ENCODE results near the gene GMDS. TPM values are rescaled to one million over a fixed set of nuclear protein-coding genes. Genes with fewer than 3 reads are reported as not detected.

The GMDS gene
- total and polyA plus RNA-seq, 2 donors (not counting 1 experiment from before 2014, with no cell fraction given): 12.7 to 34.5 TPM

DNA sequence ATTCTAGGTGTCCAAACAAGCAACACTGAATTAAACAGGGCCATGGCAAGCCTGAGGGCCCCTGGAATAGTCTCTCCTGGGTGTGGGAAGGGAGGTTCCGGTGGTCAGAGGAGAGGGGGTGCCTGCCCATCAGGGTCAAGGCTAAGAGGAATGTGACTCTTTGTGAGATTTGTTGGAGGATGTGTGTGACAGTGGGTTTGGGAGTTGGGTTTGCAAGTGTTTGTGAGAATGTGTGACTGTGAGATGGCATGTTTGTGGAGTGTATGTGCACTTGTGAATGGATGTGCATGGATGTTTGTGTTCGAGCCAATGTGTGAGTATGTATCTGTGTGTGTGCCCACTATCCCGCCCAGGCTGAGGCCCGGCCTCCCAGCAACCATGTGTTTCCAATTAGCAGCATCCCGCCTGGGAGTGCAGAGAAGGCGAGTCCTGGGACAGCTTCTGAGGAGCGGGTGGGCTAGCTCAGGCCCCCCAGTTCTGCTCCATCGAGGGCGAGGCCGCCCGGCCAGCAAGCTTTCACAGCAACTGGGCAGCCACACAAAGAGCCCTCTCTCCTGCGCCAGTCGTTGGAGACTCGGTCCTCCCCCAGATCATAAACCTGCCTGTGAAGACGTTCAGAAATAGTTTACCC is 623.1 kb downstream of the GMDS start:
- no peak for DNase-seq (ENCODE audit: low read depth in 2 of 2)
- Histone ChIP-seq H3K4me2 (ENCODE audit: extremely low read depth, insufficient read depth, low read length) (no peak overlapping the region), H3K9me3 (ENCODE audit: control insufficient read depth, insufficient read depth, low read depth, low read length) (no peaks in the 10 kb centered on the region), H3K9ac (ENCODE audit: insufficient read depth, low read length) (no peak overlapping the region), H3K36me3 (ENCODE audit: control insufficient read depth, insufficient read depth, low read length) (no peaks in the 10 kb centered on the region), H3K27ac (ENCODE audit: insufficient read depth, low read length) (no peak overlapping the region), H3K4me1 (ENCODE audit: control insufficient read depth, extremely low read depth, insufficient read depth, low read length) (no peaks in the 10 kb centered on the region), H3K79me2 (ENCODE audit: control insufficient read depth, insufficient read depth, low read length) (no peaks in the 10 kb centered on the region), H3K4me3 (replicated peaks in 1 of 4; ENCODE audit: control extremely low read depth in 1 of 4, insufficient read depth in 1 of 4, low read depth in 3 of 4, low read length in 4 of 4) (no peak overlapping the region), H4K20me1 (ENCODE audit: control insufficient read depth, extremely low read depth, insufficient read depth, low read length) (no peaks in the 10 kb centered on the region), H2AFZ (ENCODE audit: low read length) (no peak overlapping the region), H3K27me3 (ENCODE audit: control insufficient read depth, insufficient read depth, low read length) (peaks cover 19% of the 10 kb centered on the region)
- TF ChIP-seq, protein P1, sequence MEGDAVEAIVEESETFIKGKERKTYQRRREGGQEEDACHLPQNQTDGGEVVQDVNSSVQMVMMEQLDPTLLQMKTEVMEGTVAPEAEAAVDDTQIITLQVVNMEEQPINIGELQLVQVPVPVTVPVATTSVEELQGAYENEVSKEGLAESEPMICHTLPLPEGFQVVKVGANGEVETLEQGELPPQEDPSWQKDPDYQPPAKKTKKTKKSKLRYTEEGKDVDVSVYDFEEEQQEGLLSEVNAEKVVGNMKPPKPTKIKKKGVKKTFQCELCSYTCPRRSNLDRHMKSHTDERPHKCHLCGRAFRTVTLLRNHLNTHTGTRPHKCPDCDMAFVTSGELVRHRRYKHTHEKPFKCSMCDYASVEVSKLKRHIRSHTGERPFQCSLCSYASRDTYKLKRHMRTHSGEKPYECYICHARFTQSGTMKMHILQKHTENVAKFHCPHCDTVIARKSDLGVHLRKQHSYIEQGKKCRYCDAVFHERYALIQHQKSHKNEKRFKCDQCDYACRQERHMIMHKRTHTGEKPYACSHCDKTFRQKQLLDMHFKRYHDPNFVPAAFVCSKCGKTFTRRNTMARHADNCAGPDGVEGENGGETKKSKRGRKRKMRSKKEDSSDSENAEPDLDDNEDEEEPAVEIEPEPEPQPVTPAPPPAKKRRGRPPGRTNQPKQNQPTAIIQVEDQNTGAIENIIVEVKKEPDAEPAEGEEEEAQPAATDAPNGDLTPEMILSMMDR (conservative IDR thresholded peaks at IDR 0.05 in 1 of 2, IDR thresholded peaks at IDR 0.05 in 1 of 2; ENCODE audit: low read depth in 1 of 2, low read length in 2 of 2): no peak
- no peak for TF ChIP-seq EZH2 (IDR thresholded peaks at IDR 0.05; ENCODE audit: low read length, missing control alignments)

DNA sequence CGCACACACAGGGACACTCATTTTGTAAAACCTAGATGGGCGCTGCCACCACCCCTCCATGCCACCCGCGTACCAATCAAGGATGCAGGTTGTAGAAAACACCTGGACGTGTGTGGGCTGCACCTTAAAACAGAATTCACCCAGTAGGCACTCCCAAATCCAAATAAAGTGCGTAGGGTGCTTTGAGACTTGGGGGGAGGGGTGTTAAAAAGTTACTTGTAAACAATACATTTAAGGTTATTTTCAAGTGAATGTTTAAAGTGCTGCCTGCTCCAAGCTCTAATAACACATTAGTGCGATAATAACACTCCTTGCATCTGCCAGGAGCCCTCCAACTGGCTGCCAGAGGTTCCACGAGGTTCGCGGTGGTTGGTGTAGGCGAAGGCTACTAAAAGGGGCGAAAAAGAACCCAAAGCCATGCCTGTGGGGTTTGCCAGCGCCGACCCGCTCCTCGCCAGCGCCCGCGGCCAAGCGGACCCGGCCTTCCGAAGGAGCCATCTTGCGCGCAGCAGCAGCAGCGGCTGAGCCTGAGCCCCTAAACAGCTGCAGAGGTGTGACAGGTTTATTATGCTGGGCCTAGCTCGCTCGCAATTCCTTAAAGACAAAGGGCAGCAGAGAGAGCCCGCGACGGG is 624.2 kb downstream of the GMDS start:
- Histone ChIP-seq H4K20me1 (ENCODE audit: control insufficient read depth, extremely low read depth, insufficient read depth, low read length) (no peaks in the 10 kb centered on the region), H3K79me2 (ENCODE audit: control insufficient read depth, insufficient read depth, low read length) (no peaks in the 10 kb centered on the region), H3K36me3 (ENCODE audit: control insufficient read depth, insufficient read depth, low read length) (no peaks in the 10 kb centered on the region), H3K9me3 (ENCODE audit: control insufficient read depth, insufficient read depth, low read depth, low read length) (no peaks in the 10 kb centered on the region), H3K4me1 (ENCODE audit: control insufficient read depth, extremely low read depth, insufficient read depth, low read length) (no peaks in the 10 kb centered on the region), H3K4me2 (ENCODE audit: extremely low read depth, insufficient read depth, low read length) (no peak overlapping the region), H2AFZ (ENCODE audit: low read length) (no peak overlapping the region), H3K9ac (ENCODE audit: insufficient read depth, low read length) (no peak overlapping the region), H3K27ac (ENCODE audit: insufficient read depth, low read length) (no peak overlapping the region), H3K27me3 (ENCODE audit: control insufficient read depth, insufficient read depth, low read length) (peaks cover 9% of the 10 kb centered on the region), H3K4me3 (replicated peaks in 1 of 4; ENCODE audit: control extremely low read depth in 1 of 4, insufficient read depth in 1 of 4, low read depth in 3 of 4, low read length in 4 of 4) (no peak overlapping the region)
- TF ChIP-seq, protein P1 (conservative IDR thresholded peaks at IDR 0.05 in 1 of 2, IDR thresholded peaks at IDR 0.05 in 1 of 2; ENCODE audit: low read depth in 1 of 2, low read length in 2 of 2): no peak
- TF ChIP-seq EZH2 (IDR thresholded peaks at IDR 0.05; ENCODE audit: low read length, missing control alignments): no peak
- no peak for DNase-seq (ENCODE audit: low read depth in 2 of 2)

DNA sequence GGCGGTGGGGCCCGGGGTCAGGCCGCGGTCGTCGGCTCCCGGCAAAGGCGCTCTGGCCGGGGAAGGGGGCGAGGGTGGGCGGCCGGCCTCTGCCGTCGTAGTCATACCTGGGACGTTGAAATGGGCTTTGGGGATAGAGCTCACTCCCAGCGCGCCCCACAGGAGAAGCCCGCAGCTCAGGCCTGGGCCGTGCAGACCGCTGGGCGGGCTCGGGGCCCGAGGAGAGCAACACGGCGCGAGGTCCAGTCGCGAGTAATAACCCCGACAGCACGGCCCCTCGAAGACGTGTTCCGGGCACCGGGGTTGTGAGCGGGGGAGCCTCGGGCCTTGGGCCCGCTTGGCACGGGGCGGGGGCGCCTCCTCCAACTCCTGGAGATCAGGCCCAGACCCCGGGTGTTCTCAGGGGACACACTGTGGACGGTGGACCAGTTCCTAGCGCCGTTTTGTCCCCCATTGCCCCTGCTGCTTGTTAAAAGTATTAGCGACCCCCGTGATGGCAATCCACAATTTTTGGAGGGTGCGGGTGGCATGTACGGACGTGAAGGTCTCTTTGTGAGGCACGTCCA is 624.8 kb downstream of the GMDS start:
- Histone ChIP-seq H3K27ac (ENCODE audit: insufficient read depth, low read length) (no peak overlapping the region), H3K79me2 (ENCODE audit: control insufficient read depth, insufficient read depth, low read length) (no peaks in the 10 kb centered on the region)
- DNase-seq (ENCODE audit: low read depth in 2 of 2): no peak

More for the DNA sequence above, 624.8 kb downstream of the GMDS start:
- Histone ChIP-seq H3K9ac (ENCODE audit: insufficient read depth, low read length) (no peak overlapping the region), H3K4me2 (ENCODE audit: extremely low read depth, insufficient read depth, low read length) (no peak overlapping the region), H2AFZ (ENCODE audit: low read length) (no peak overlapping the region), H3K36me3 (ENCODE audit: control insufficient read depth, insufficient read depth, low read length) (no peaks in the 10 kb centered on the region), H3K4me1 (ENCODE audit: control insufficient read depth, extremely low read depth, insufficient read depth, low read length) (no peaks in the 10 kb centered on the region), H3K27me3 (ENCODE audit: control insufficient read depth, insufficient read depth, low read length) (peaks cover 5% of the 10 kb centered on the region), H4K20me1 (ENCODE audit: control insufficient read depth, extremely low read depth, insufficient read depth, low read length) (no peaks in the 10 kb centered on the region), H3K4me3 (replicated peaks in 1 of 4; ENCODE audit: control extremely low read depth in 1 of 4, insufficient read depth in 1 of 4, low read depth in 3 of 4, low read length in 4 of 4) (no peak overlapping the region), H3K9me3 (ENCODE audit: control insufficient read depth, insufficient read depth, low read depth, low read length) (no peaks in the 10 kb centered on the region)
- TF ChIP-seq EZH2 (IDR thresholded peaks at IDR 0.05; ENCODE audit: low read length, missing control alignments): peak; percentile 2
- TF ChIP-seq, protein P1 (conservative IDR thresholded peaks at IDR 0.05 in 1 of 2, IDR thresholded peaks at IDR 0.05 in 1 of 2; ENCODE audit: low read depth in 1 of 2, low read length in 2 of 2): no peak

Measured in fibroblast of lung (primary cell).